H7 (cell line): ENCODE measurements around the gene VAPB. TPM values are rescaled to one million over a fixed set of nuclear protein-coding genes. Genes with fewer than 3 reads are reported as not detected.
"Not testable (repeated sequence)": the region's sequence is repeated elsewhere in the genome, so short reads cannot be mapped to it uniquely, and the experiment has no call there.

ENCODE experiments used
- DNase-seq: peaks from one replicate; pipeline ENCODE4 v3.0.0; 2012
- H3K27me3 ChIP-seq: 2 replicates; pipeline ENCODE4 v1.6.0; 2011; ENCODE audit warnings: mild to moderate bottlenecking, low read length; ENCODE audit not compliant: control insufficient read depth, insufficient read depth
- H3K36me3 ChIP-seq: replicated peaks from 2 replicates; pipeline ENCODE4 v1.5.1; 2011; ENCODE audit warnings: low read length; ENCODE audit not compliant: control insufficient read depth, insufficient read depth
- H3K4me3 ChIP-seq: 2 replicates; pipeline ENCODE4 v1.5.1; 2011; ENCODE audit warnings: low read depth, mild to moderate bottlenecking, control low read depth, low read length, moderate library complexity; ENCODE audit not compliant: insufficient read depth
- total RNA-seq: library from RNA; depleted of rRNA; stranded (reverse); fragments of >200 nt; shearing (Covaris generic); gene quantifications from 2 replicates; pipeline ENCODE4 v1.2.3, GENCODE V29; 2014

Gene VAPB
- total RNA-seq, 1 experiment from 2014 or later = 14.0 TPM

DNA sequence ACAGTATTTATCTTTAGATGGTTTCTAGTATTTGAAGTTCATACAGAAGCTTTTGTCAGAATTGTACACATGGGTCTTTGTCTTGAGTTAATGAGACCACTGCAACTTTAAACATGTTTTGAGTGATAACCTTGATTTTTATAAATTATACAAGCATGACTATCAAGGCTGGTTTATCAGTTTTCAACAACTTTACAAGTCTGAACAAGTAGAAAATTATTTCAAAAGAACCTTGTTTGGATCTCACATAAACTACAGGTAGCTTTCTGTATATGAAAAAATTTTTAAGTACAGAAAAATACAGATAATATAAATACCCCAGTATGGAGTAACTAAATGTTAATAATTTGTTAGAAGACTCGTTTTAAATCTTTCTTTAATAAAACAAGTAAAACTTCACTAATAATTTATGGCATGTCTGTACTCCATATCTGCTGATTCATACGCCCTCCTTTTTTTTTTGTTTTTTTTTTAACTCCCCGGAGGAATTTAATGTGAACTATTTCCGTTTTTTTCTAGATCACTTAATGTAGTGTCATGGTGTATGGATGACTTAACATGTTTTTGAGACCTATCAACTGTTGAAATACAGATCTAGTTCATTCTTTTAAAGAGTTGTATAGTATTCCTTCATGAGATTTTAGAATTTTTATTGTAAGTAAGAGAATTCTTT is 18.3 kb downstream of the VAPB start:
- H3K36me3 ChIP-seq = no peaks in the 10 kb centered on the region
- no peak overlapping the region for H3K4me3 ChIP-seq
- no peak for DNase-seq

GRCh38 chr20:58407966-58408557 is 19.0 kb downstream of the VAPB start:
- H3K4me3 ChIP-seq = no peak overlapping the region

More for the DNA sequence above, 18.3 kb downstream of the VAPB start:
- H3K27me3 ChIP-seq = no peaks in the 10 kb centered on the region

DNA sequence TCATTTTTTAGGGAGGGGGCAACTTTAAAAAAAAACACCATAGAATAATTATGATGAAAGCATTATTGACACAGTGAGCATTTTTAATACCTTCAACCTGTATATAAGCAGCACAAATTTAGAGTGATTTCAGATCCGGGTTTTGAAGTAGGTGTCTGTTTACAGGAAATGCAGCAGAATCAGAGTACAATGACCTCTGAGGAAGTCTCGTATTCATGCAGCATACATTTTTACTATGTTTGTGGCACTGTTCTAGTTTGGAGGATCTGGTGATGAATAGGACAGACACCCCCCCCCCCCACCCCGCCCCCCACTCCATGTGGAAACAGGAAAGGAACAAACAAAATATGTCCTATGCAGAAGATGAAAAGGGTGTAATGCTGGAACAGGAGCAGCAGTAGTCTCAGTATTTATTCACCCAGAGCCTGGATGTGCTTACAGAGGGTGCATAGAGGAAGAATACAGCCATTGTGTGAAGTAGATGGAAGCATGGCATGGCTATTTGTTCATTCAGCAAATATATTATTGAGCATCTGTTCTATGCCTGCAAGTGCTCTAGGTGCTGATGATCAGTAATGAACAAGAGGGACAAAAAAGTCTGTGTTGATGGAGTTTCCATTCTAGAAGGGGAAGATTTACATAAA is 19.7 kb downstream of the VAPB start:
- H3K36me3 ChIP-seq = no peaks in the 10 kb centered on the region
- no peak overlapping the region for H3K4me3 ChIP-seq
- no peak for DNase-seq
- no peaks in the 10 kb centered on the region for H3K27me3 ChIP-seq

More at GRCh38 chr20:58407966-58408557, 19.0 kb downstream of the VAPB start:
- Histone ChIP-seq H3K27me3 (no peaks in the 10 kb centered on the region), H3K36me3 (no peaks in the 10 kb centered on the region)
- DNase-seq = no peak

GRCh38 chr20:58414216-58414615 is 25.2 kb downstream of the VAPB start:
- not testable (repeated sequence) for H3K4me3 ChIP-seq, DNase-seq, H3K27me3 ChIP-seq, H3K36me3 ChIP-seq

DNA sequence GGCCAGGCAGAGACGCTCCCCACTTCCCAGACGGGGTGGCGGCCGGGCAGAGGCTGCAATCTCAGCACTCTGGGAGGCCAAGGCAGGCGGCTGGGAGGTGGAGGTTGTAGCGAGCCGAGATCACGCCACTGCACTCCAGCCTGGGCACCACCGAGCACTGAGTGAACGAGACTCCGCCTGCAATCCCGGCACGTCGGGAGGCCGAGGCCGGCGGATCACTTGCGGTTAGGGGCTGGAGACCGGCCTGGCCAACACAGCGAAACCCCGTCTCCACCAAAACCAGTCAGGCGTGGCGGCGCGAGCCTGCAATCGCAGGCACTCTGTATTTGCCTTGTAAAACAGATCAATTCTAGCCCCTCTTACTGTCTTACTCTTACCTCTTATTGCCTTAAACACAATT is 25.8 kb downstream of the VAPB start:
- not testable (repeated sequence) for H3K36me3 ChIP-seq, DNase-seq, H3K27me3 ChIP-seq

GRCh38 chr20:58416057-58416456 is 27.0 kb downstream of the VAPB start:
- no peak for DNase-seq
- Histone ChIP-seq H3K4me3 (no peak overlapping the region), H3K27me3 (no peaks in the 10 kb centered on the region), H3K36me3 (peaks cover 1% of the 10 kb centered on the region; the same call in 1 of the 2 replicates)

More for the DNA sequence above, 25.8 kb downstream of the VAPB start:
- not testable (repeated sequence) for H3K4me3 ChIP-seq

DNA sequence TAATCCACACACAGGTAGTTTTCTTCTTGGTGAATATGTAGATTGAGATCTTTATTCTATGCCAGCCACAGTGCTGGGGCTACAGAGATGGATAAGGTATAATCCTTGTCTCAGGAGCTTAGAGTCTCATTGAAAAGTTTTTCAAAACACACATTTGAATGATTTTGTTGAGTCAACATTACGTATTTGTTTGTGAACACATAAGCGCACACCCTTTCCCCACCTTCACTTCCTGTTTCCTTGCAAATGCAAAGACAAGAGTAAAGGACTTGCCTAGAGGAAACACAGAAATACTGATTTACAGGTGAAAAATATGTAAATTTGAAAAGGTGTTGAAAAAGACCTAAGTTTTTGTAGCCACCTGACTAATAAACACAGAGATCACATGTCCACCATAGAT is 27.8 kb downstream of the VAPB start:
- no peak for DNase-seq
- H3K4me3 ChIP-seq = no peak overlapping the region
- peaks cover 1% of the 10 kb centered on the region; the same call in 1 of the 2 replicates for H3K36me3 ChIP-seq
- H3K27me3 ChIP-seq = no peaks in the 10 kb centered on the region

DNA sequence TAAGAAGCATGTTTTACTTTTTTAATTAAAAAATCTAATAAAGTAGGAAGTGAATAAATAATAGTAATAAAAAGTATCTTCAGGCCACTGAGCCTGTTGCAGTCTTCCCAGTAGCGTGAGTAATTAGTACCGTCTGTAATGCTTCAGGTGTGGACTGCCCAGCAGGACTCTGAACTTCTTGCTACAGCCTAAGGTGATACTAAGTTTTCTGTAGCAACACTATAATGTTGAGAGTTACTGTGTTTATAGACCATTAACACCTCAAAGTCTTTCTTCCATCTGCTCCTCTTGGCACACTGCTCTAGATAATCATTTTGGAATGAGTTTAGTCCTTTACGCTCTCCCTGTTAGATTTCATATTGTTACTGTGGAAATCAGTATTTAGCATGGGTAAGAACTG is 28.4 kb downstream of the VAPB start:
- DNase-seq = no peak
- H3K27me3 ChIP-seq = no peaks in the 10 kb centered on the region
- no peak overlapping the region for H3K4me3 ChIP-seq
- peaks cover 1% of the 10 kb centered on the region; the same call in 1 of the 2 replicates for H3K36me3 ChIP-seq

GRCh38 chr20:58418949-58419748 is 30.1 kb downstream of the VAPB start:
- Histone ChIP-seq H3K4me3 (no peak overlapping the region), H3K27me3 (no peaks in the 10 kb centered on the region), H3K36me3 (peaks cover 1% of the 10 kb centered on the region; the same call in 1 of the 2 replicates)
- no peak for DNase-seq

GRCh38 chr20:58420798-58421496 is 31.9 kb downstream of the VAPB start:
- Histone ChIP-seq H3K4me3 (no peak overlapping the region), H3K27me3 (no peaks in the 10 kb centered on the region), H3K36me3 (peaks cover 1% of the 10 kb centered on the region; the same call in 1 of the 2 replicates)
- no peak for DNase-seq

DNA sequence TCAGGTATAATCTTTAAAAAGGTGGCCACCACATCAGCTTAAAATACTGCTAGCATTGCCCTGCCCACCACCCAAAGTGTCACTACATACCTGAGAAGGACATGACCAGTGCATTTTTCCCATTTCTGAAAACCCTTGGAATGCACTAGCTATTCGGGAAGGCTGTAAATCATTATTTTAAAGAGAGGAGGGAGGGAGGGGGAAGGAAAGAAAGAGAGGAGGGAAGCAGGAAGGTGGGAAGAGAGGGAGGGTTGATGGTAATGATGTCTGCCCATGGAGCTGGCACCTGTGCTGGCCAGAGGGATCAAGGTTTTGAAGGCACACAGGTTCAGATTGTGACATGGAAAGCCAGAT is 32.4 kb downstream of the VAPB start:
- Histone ChIP-seq H3K4me3 (no peak overlapping the region), H3K36me3 (peaks cover 3% of the 10 kb centered on the region; the same call in 1 of the 2 replicates), H3K27me3 (no peaks in the 10 kb centered on the region)
- no peak for DNase-seq

GRCh38 chr20:58424218-58424969 is 35.4 kb downstream of the VAPB start:
- H3K27me3 ChIP-seq = no peaks in the 10 kb centered on the region
- peak; percentile 38 for DNase-seq
- H3K36me3 ChIP-seq = peaks cover 3% of the 10 kb centered on the region; the same call in 1 of the 2 replicates
- no peak overlapping the region for H3K4me3 ChIP-seq

DNA sequence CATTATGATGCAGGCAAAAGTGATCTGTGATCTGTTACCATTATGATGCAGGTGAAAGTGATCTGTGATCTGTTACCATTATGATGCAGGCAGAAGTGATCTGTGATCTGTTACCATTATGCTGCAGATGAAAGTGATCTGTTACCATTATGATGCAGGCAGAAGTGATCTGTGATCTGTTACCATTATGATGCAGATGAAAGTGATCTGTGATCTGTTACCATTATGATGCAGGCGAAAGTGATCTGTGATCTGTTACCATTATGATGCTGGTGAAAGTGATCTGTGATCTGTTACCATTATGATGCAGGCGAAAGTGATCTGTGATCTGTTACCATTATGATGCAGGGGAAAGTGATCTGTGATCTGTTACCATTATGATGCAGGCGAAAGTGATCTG is 38.5 kb downstream of the VAPB start:
- H3K4me3 ChIP-seq, H3K36me3 ChIP-seq, H3K27me3 ChIP-seq, DNase-seq: not testable (repeated sequence)
